GM12892 (cell line): Measurements from ENCODE around the gene SEPTIN5.

Experiments
- POLR2A ChIP-seq: IDR thresholded peaks from 2 replicates; pipeline ENCODE4 v1.6.1; 2011; ENCODE audit warnings: low read depth, low read length, control low read depth
- POLR2AphosphoS5 ChIP-seq: IDR thresholded peaks from 2 replicates; pipeline ENCODE4 v1.6.1; 2011; ENCODE audit warnings: low read depth, low read length, control low read depth
- TAF1 ChIP-seq: IDR thresholded peaks from 2 replicates; pipeline ENCODE4 v1.6.1; 2011; ENCODE audit warnings: low read depth, mild to moderate bottlenecking, control low read depth, low read length, borderline replicate concordance

DNA sequence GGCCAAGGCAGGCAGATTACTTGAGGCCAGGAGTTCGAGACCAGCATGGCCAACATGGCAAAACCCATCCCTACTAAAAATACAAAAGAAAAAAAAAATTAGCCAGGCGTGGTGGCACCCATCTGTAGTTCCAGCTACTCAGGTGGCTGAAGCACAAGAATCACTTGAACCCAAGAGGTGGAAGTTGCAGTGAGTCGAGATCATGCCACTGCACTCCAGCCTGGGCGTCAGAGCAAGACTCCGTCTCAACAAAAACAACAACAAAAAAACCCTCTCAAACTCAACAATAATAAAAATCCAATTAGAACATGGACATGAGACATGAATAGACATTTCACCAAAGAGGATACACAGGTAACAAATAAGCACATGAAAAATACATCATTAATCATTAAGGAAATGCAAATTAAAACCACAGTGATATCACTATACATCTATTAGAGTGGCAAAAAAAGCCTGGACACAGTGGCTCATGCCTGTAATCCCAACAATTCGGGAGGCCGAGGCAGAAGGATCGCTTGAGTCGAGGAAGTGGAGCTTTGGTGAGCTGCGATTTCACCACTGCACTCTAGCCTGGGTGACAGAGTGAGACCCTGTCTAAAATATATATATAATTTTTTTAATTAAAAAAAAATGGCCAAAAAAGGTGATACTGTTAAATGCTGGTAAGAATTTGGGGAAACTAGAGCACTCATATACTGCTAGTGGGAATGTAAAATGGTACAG, 12.7 kb upstream of the SEPTIN5 start:
- no peak for TF ChIP-seq POLR2A
- TF ChIP-seq POLR2AphosphoS5 = no peak
- TF ChIP-seq TAF1 = no peak
